ENCODE data around the gene PEX5L. TPM values are rescaled to one million over a fixed set of nuclear protein-coding genes. Genes with fewer than 3 reads are reported as not detected.

The PEX5L gene
- total RNA-seq, 1 experiment from 2014 or later, result not detected

GRCh38 chr3:180036092-180036670 lies 556 bp downstream of the PEX5L start:
- Histone ChIP-seq H3K27me3 (ENCODE audit: insufficient read depth, low read length) (peaks cover 18% of the 10 kb centered on the region; the same call in 1 of the 2 replicates), H3K9me2 (ENCODE audit: insufficient read depth) (no peaks in the 10 kb centered on the region), H2AFZ (ENCODE audit: low read depth, low read length, poor library complexity, severe bottlenecking) (no peak overlapping the region), H3K79me2 (ENCODE audit: insufficient read depth, low read length) (no peaks in the 10 kb centered on the region), H3K4me1 (ENCODE audit: control insufficient read depth in 1 of 2, insufficient read depth in 2 of 2, low read length in 2 of 2) (no peaks in the 10 kb centered on the region), H4K20me1 (ENCODE audit: insufficient read depth) (no peaks in the 10 kb centered on the region), H3K27ac (ENCODE audit: low read depth, low read length) (no peak overlapping the region), H3K9ac (ENCODE audit: low read length) (no peak overlapping the region), H3K36me3 (ENCODE audit: control insufficient read depth in 1 of 2, insufficient read depth in 2 of 2, low read length in 2 of 2) (no peaks in the 10 kb centered on the region), H3K4me2 (ENCODE audit: low read length) (no peak overlapping the region), H3K9me3 (ENCODE audit: control insufficient read depth in 1 of 2, insufficient read depth in 1 of 2, low read depth in 1 of 2, low read length in 2 of 2) (no peaks in the 10 kb centered on the region), H3K4me3 (replicated peaks in 1 of 2; ENCODE audit: low read depth in 1 of 2, low read length in 2 of 2) (no peak overlapping the region)
- CTCF ChIA-PET, result no interaction called here
- POLR2A ChIA-PET, result no interaction called here
- no peak for DNase-seq (ENCODE audit: low read depth, low spot score)
- intact Hi-C loops (cut with micrococcal nuclease), result no loop called here
- RAD21 ChIA-PET (ENCODE audit: low non-redundant PET in 1 of 2, low total read pairs in 2 of 2, uncharacterized antibody in 2 of 2, unreplicated experiment in 2 of 2), result no interaction called here
- TF ChIP-seq EGR1 (IDR thresholded peaks at IDR 0.05; ENCODE audit: low read depth) (no peak), JUND (IDR thresholded peaks at IDR 0.05) (no peak), FOSL1 (IDR thresholded peaks at IDR 0.05; ENCODE audit: low read depth) (no peak), CTCF (IDR thresholded peaks at IDR 0.05 in 2 of 3, conservative IDR thresholded peaks at IDR 0.05 in 1 of 3; ENCODE audit: borderline replicate concordance in 1 of 3, insufficient read depth in 1 of 3, low read depth in 2 of 3, low read length in 2 of 3) (no peak), REST (IDR thresholded peaks at IDR 0.05; ENCODE audit: low read depth) (no peak), SRF (IDR thresholded peaks at IDR 0.05; ENCODE audit: low read depth) (no peak), MAX (IDR thresholded peaks at IDR 0.05) (no peak), ATF3 (IDR thresholded peaks at IDR 0.05) (no peak), TCF7L2 (IDR thresholded peaks at IDR 0.05; ENCODE audit: borderline replicate concordance, extremely low read depth, insufficient read depth, insufficient read length) (no peak), ZFX (IDR thresholded peaks at IDR 0.05) (no peak), CEBPB (IDR thresholded peaks at IDR 0.05; ENCODE audit: low read depth) (no peak), ZNF274 (IDR thresholded peaks at IDR 0.05; ENCODE audit: low read depth, low read length) (no peak), EZH2phosphoT487 (IDR thresholded peaks at IDR 0.05; ENCODE audit: borderline replicate concordance) (no peak), POLR2AphosphoS5 (IDR thresholded peaks at IDR 0.05; ENCODE audit: low read depth, low read length) (no peak), SP1 (IDR thresholded peaks at IDR 0.05; ENCODE audit: low read depth) (no peak)
- BruUV-seq (replicated peaks), result no TSS peak
- no peak for ATAC-seq

All from HCT116 (cell line).